WTC11 (cell line): ENCODE results near the gene RASSF1.

Experiments
- ATF3 ChIP-seq: sonication (generic); formaldehyde crosslinking; conservative IDR thresholded peaks from 2 replicates; pipeline ENCODE4 v1.8.1; 2022; ENCODE audit warnings: mild to moderate bottlenecking, missing genetic modification reagents
- ELF4 ChIP-seq: sonication (generic); formaldehyde crosslinking; IDR thresholded peaks from 2 replicates; pipeline ENCODE4 v1.8.1; 2022; ENCODE audit warnings: low read depth, mild to moderate bottlenecking, moderate library complexity, missing genetic modification reagents
- GABPB1 ChIP-seq: sonication (generic); formaldehyde crosslinking; IDR thresholded peaks from 2 replicates; pipeline ENCODE4 v1.8.1; 2023; ENCODE audit warnings: mild to moderate bottlenecking, missing genetic modification reagents
- IRF2 ChIP-seq: sonication (generic); formaldehyde crosslinking; IDR thresholded peaks from 2 replicates; pipeline ENCODE4 v1.8.0; 2022; ENCODE audit warnings: low read depth, missing genetic modification reagents, borderline replicate concordance
- MXD4 ChIP-seq: fragments of 250-450 bp; sonication (Bioruptor Pico); IDR thresholded peaks from 2 replicates; pipeline ENCODE4 v1.8.0; 2021; ENCODE audit warnings: mild to moderate bottlenecking, moderate library complexity, borderline replicate concordance
- TEAD4 ChIP-seq: sonication (generic); formaldehyde crosslinking; IDR thresholded peaks from 2 replicates; pipeline ENCODE4 v1.8.0; 2022; ENCODE audit warnings: mild to moderate bottlenecking, missing genetic modification reagents
- USF2 ChIP-seq: sonication (generic); formaldehyde crosslinking; IDR thresholded peaks from 2 replicates; pipeline ENCODE4 v1.8.1; 2023; ENCODE audit warnings: mild to moderate bottlenecking, missing genetic modification reagents, moderate library complexity
- ZNF416 ChIP-seq: fragments of 250-450 bp; sonication (Bioruptor Pico); IDR thresholded peaks from 2 replicates; pipeline ENCODE4 v1.9.0; 2021; ENCODE audit warnings: mild to moderate bottlenecking, inconsistent platforms
- TF ChIP-seq, protein P1 (sequence below): fragments of 200-600 bp; IDR thresholded peaks from 2 replicates; pipeline ENCODE4 v1.8.0; 2022; ENCODE audit warnings: antibody characterized with exemption
- TF ChIP-seq, protein P2 (sequence below): sonication (generic); formaldehyde crosslinking; IDR thresholded peaks from 2 replicates; pipeline ENCODE4 v1.8.0; 2022; ENCODE audit warnings: mild to moderate bottlenecking, missing genetic modification reagents
- TF ChIP-seq, protein P3 (sequence below): sonication (generic); formaldehyde crosslinking; IDR thresholded peaks from 2 replicates; pipeline ENCODE4 v1.8.0; 2022; ENCODE audit warnings: mild to moderate bottlenecking, missing genetic modification reagents
- TF ChIP-seq, protein P4 (sequence below): fragments of 250-450 bp; sonication (Bioruptor Pico); IDR thresholded peaks from 2 replicates; pipeline ENCODE4 v1.9.0; 2021; ENCODE audit warnings: mild to moderate bottlenecking

GRCh38 chr3:50322386-50323091, 18.1 kb downstream of the RASSF1 start, which contains the start of gene HYAL2:
- TF ChIP-seq, protein P1, sequence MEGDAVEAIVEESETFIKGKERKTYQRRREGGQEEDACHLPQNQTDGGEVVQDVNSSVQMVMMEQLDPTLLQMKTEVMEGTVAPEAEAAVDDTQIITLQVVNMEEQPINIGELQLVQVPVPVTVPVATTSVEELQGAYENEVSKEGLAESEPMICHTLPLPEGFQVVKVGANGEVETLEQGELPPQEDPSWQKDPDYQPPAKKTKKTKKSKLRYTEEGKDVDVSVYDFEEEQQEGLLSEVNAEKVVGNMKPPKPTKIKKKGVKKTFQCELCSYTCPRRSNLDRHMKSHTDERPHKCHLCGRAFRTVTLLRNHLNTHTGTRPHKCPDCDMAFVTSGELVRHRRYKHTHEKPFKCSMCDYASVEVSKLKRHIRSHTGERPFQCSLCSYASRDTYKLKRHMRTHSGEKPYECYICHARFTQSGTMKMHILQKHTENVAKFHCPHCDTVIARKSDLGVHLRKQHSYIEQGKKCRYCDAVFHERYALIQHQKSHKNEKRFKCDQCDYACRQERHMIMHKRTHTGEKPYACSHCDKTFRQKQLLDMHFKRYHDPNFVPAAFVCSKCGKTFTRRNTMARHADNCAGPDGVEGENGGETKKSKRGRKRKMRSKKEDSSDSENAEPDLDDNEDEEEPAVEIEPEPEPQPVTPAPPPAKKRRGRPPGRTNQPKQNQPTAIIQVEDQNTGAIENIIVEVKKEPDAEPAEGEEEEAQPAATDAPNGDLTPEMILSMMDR: no peak
- TF ChIP-seq GABPB1 (CRISPR knock-in tag) (no peak), IRF2 (no peak), USF2 (CRISPR knock-in tag) (no peak), ZNF416 (CRISPR knock-in tag) (no peak), TEAD4 (CRISPR knock-in tag) (no peak), ELF4 (CRISPR knock-in tag) (no peak), MXD4 (CRISPR knock-in tag) (no peak), ATF3 (CRISPR knock-in tag) (no peak)
- TF ChIP-seq, protein P2, sequence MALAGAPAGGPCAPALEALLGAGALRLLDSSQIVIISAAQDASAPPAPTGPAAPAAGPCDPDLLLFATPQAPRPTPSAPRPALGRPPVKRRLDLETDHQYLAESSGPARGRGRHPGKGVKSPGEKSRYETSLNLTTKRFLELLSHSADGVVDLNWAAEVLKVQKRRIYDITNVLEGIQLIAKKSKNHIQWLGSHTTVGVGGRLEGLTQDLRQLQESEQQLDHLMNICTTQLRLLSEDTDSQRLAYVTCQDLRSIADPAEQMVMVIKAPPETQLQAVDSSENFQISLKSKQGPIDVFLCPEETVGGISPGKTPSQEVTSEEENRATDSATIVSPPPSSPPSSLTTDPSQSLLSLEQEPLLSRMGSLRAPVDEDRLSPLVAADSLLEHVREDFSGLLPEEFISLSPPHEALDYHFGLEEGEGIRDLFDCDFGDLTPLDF (CRISPR knock-in tag): no peak
- TF ChIP-seq, protein P3, sequence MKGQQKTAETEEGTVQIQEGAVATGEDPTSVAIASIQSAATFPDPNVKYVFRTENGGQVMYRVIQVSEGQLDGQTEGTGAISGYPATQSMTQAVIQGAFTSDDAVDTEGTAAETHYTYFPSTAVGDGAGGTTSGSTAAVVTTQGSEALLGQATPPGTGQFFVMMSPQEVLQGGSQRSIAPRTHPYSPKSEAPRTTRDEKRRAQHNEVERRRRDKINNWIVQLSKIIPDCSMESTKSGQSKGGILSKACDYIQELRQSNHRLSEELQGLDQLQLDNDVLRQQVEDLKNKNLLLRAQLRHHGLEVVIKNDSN (CRISPR knock-in tag): no peak
- TF ChIP-seq, protein P4, sequence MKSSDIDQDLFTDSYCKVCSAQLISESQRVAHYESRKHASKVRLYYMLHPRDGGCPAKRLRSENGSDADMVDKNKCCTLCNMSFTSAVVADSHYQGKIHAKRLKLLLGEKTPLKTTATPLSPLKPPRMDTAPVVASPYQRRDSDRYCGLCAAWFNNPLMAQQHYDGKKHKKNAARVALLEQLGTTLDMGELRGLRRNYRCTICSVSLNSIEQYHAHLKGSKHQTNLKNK (CRISPR knock-in tag): no peak
